ENCODE results near the gene LIN9.
A peak's percentile ranks its signal among the peaks of the same experiment; 100 is the strongest.

GRCh38 chr1:226186124-226187018, 122.6 kb downstream of the LIN9 start, which contains the start of gene ACBD3:
- TF ChIP-seq CTCF (IDR thresholded peaks at IDR 0.05) (no peak), POLR2AphosphoS5 (IDR thresholded peaks at IDR 0.05) (peak; percentile 63 to 78 (median 68)), POLR2A (IDR thresholded peaks at IDR 0.05) (peak; percentile 52 to 91)

All from suprapubic skin (tissue), 4 donors.